HepG2 (cell line): ENCODE measurements around the gene P3R3URF. TPM values are rescaled to one million over a fixed set of nuclear protein-coding genes. Genes with fewer than 3 reads are reported as not detected.

ENCODE experiments used
- ATAC-seq: fragments of 200-7000 bp; cut with Tn5 transposase; 3 replicates; pipeline ENCODE4 v1.9.1; 2020; ENCODE audit warnings: mild to moderate bottlenecking, moderate library complexity
- Bru-seq: library from RNA; stranded (reverse); fragments of 400-500 nt; gene quantifications from one replicate; lab custom pipeline; 2021; lab: Mats Ljungman, UMichigan
- BruChase-seq, 2 experiments: library from RNA; stranded (reverse); fragments of 400-500 nt; gene quantifications; one replicate each; lab custom pipeline; 2021; lab: Mats Ljungman, UMichigan
- BruUV-seq: library from RNA; stranded (reverse); fragments of 400-500 nt; replicated peaks from 2 replicates; lab custom pipeline; 2021; lab: Mats Ljungman, UMichigan
- CTCF ChIA-PET: fragments of 300-600 bp; formaldehyde crosslinking; extraction: SDS; loops from one replicate; lab custom pipeline; 2021; ENCODE audit warnings: low total read pairs, inconsistent platforms, low intra/inter-chr PET ratio; lab: Yijun Ruan, JAX
- POLR2A ChIA-PET: fragments of 350-600 bp; sonication (Branson Sonifier 250); formaldehyde crosslinking; loops from one replicate; lab custom pipeline; 2020; ENCODE audit warnings: antibody characterized with exemption, inconsistent platforms; lab: Yijun Ruan, JAX
- DNase-seq: peaks from one replicate; pipeline ENCODE4 v3.0.0-alpha.2; 2015; ENCODE audit warnings: low spot score
- FAIRE-seq: peaks from 3 replicates; lab custom pipeline; 2011; peaks lifted over from hg19 to GRCh38; lab: Jason Lieb, UNC
- H2AFZ ChIP-seq: one replicate; pipeline ENCODE4 v1.6.1; 2011; ENCODE audit warnings: low read length, inconsistent platforms
- H3K27ac ChIP-seq: fragments of 300-600 bp; 3 replicates; pipeline ENCODE4 v1.8.0; 2011; ENCODE audit warnings: mixed run types, mild to moderate bottlenecking, mixed read lengths, low read length, inconsistent platforms; ENCODE audit not compliant: insufficient read depth; ENCODE audit errors: extremely low read length
- H3K27me3 ChIP-seq, 2 experiments: fragments of 200-600 bp in 1 of 2; 2 replicates in 1 of 2; 3 replicates in 1 of 2; pipeline versions ENCODE4 v1.6.0 to v1.8.0; 2011; ENCODE audit warnings: low read length in 2 of 2, mild to moderate bottlenecking in 2 of 2, moderate library complexity in 2 of 2, inconsistent platforms in 1 of 2; ENCODE audit not compliant: insufficient read depth in 2 of 2, control insufficient read depth in 1 of 2
- H3K36me3 ChIP-seq, 2 experiments: fragments of 200-600 bp in 1 of 2; replicated peaks in 1 of 2; 2 replicates in 1 of 2; 3 replicates in 1 of 2; pipeline versions ENCODE4 v1.5.1 to v1.8.0; 2011; ENCODE audit warnings: low read length in 2 of 2, inconsistent platforms in 1 of 2; ENCODE audit not compliant: insufficient read depth in 2 of 2, control insufficient read depth in 1 of 2
- H3K4me1 ChIP-seq: 2 replicates; pipeline ENCODE4 v1.5.1; 2012; ENCODE audit warnings: low read length, inconsistent platforms; ENCODE audit not compliant: insufficient read depth
- H3K4me2 ChIP-seq: 2 replicates; pipeline ENCODE4 v1.6.0; 2011; ENCODE audit warnings: low read depth, low read length, inconsistent platforms
- H3K4me3 ChIP-seq, 3 experiments: fragments of 200-600 bp in 1 of 3; sonication (generic), shearing (Covaris generic) in 1 of 3; replicated peaks in 1 of 3; 2 replicates each; pipeline ENCODE4 v1.5.1; 2011 to 2016; ENCODE audit warnings: low read length in 3 of 3, inconsistent platforms in 2 of 3, low read depth in 2 of 3, mild to moderate bottlenecking in 2 of 3, control low read depth in 1 of 3, mixed read lengths in 1 of 3; ENCODE audit not compliant: insufficient read depth in 1 of 3
- H3K79me2 ChIP-seq: one replicate; pipeline ENCODE4 v1.6.1; 2011; ENCODE audit warnings: low read length, inconsistent platforms; ENCODE audit not compliant: insufficient read depth
- H3K9ac ChIP-seq: 2 replicates; pipeline ENCODE4 v1.6.0; 2011; ENCODE audit warnings: mild to moderate bottlenecking, low read depth, low read length, inconsistent platforms; ENCODE audit not compliant: insufficient read depth
- H3K9me3 ChIP-seq: 2 replicates; pipeline ENCODE4 v1.5.1; 2012; ENCODE audit warnings: mild to moderate bottlenecking, low read length
- H4K20me1 ChIP-seq: 2 replicates; pipeline ENCODE4 v1.6.0; 2011; ENCODE audit warnings: inconsistent platforms, mild to moderate bottlenecking, low read length, moderate library complexity; ENCODE audit not compliant: insufficient read depth
- HHEX ChIP-seq: IDR thresholded peaks from 2 replicates; pipeline ENCODE4 v1.6.1; 2016; ENCODE audit warnings: control low read depth
- HIVEP1 ChIP-seq: sonication (generic); formaldehyde crosslinking; IDR thresholded peaks from 2 replicates; pipeline ENCODE4 v1.4.0; 2020; ENCODE audit warnings: mild to moderate bottlenecking, missing genetic modification reagents
- ZBTB4 ChIP-seq: sonication (generic); formaldehyde crosslinking; IDR thresholded peaks from 2 replicates; pipeline ENCODE4 v1.4.0; 2020; ENCODE audit warnings: missing genetic modification reagents, mild to moderate bottlenecking, borderline replicate concordance
- WGBS: methylation state at CpG from one replicate; pipeline ENCODE4 v1.1.6; 2017; ENCODE audit warnings: low lambda C conversion rate; 5-methylcytosine and 5-hydroxymethylcytosine counted together
- in situ Hi-C: cut with HindIII; loops from 2 replicates; pipeline ENCODE4 v1.10.0; 2017; ENCODE audit warnings: low pct_unique_long_range_greater_than_20kb; ENCODE audit not compliant: extremely low pct_ligation_motif_present
- intact Hi-C: fragments of 100-400 bp; cut with micrococcal nuclease; formaldehyde crosslinking; loops from one replicate; pipeline ENCODE4 v1.10.0; 2022; ENCODE audit not compliant: unreplicated experiment
- long read RNA-seq, 2 experiments: library from RNA in 1 of 2; library from polyadenylated mRNA in 1 of 2; stranded (forward) in 1 of 2; unstranded in 1 of 2; transcript quantifications; one replicate each; pipeline ENCODE4 v2.0.0, GENCODE V29; 2019 to 2022
- polyA minus RNA-seq, 3 experiments: library from RNA; depleted of rRNA, polyadenylated mRNA; stranded (reverse); fragments of >200 nt; gene quantifications; 2 replicates each; pipeline ENCODE4 v1.2.3, GENCODE V29; 2011; ENCODE audit warnings: low replicate concordance in 1 of 3
- polyA plus RNA-seq, 8 experiments: library from polyadenylated mRNA; depleted of rRNA in 3 of 8; stranded (reverse) in 7 of 8; unstranded in 1 of 8; fragments of >200 nt; fragmentation: Illumina TruSeq in 4 of 8; extraction: Trizol in 4 of 8; gene quantifications; 2 replicates each; pipeline versions ENCODE4 v1.2.1 to v1.2.3, GENCODE V29; 2011 to 2016; ENCODE audit warnings: low read depth in 4 of 8, missing spikeins in 1 of 8, mixed read lengths in 1 of 8; ENCODE audit not compliant: insufficient read depth in 1 of 8
- total RNA-seq, 5 experiments: library from RNA; depleted of rRNA; stranded (reverse); fragments of >200 nt; fragmentation: Illumina TruSeq; extraction: Trizol; gene quantifications; 2 replicates each; pipeline ENCODE4 v1.2.3, GENCODE V29; 2016; ENCODE audit warnings: low read depth in 1 of 5

Gene P3R3URF
- total RNA-seq (2016; rRNA removed; fragmentation: Illumina TruSeq; extraction: Trizol) = not detected in 2 replicates
- not detected in 2 replicates for total RNA-seq (2016; cell fraction: cytosol; rRNA removed; fragmentation: Illumina TruSeq; extraction: Trizol; ENCODE audit: low read depth)
- total RNA-seq (2016; cell fraction: insoluble cytoplasmic fraction; rRNA removed; fragmentation: Illumina TruSeq; extraction: Trizol) = not detected in 2 replicates
- not detected in 2 replicates for total RNA-seq (2016; cell fraction: membrane; rRNA removed; fragmentation: Illumina TruSeq; extraction: Trizol)
- not detected in 2 replicates for total RNA-seq (2016; cell fraction: nucleus; rRNA removed; fragmentation: Illumina TruSeq; extraction: Trizol)
- polyA plus RNA-seq (2011; rRNA removed) = not detected in 2 replicates
- polyA plus RNA-seq (2011; cell fraction: cytosol; rRNA removed) = not detected in 2 replicates
- not detected in 2 replicates for polyA plus RNA-seq (2011; cell fraction: nucleus; rRNA removed)
- not detected in 2 replicates for polyA plus RNA-seq (2012)
- polyA plus RNA-seq (2016; cell fraction: cytosol; fragmentation: Illumina TruSeq; extraction: Trizol; ENCODE audit: low read depth) = not detected in 2 replicates
- not detected in 2 replicates for polyA plus RNA-seq (2016; cell fraction: insoluble cytoplasmic fraction; fragmentation: Illumina TruSeq; extraction: Trizol; ENCODE audit: low read depth)
- polyA plus RNA-seq (2016; cell fraction: membrane; fragmentation: Illumina TruSeq; extraction: Trizol; ENCODE audit: low read depth) = not detected in 2 replicates
- not detected in 2 replicates for polyA plus RNA-seq (2016; cell fraction: nucleus; fragmentation: Illumina TruSeq; extraction: Trizol; ENCODE audit: insufficient read depth, low read depth)
- polyA minus RNA-seq (2011; rRNA and poly(A)+ RNA removed; ENCODE audit: low replicate concordance) = not detected in 2 replicates
- polyA minus RNA-seq (2011; cell fraction: cytosol; rRNA and poly(A)+ RNA removed) = not detected in 2 replicates
- polyA minus RNA-seq (2011; cell fraction: nucleus; rRNA and poly(A)+ RNA removed) = not detected in 2 replicates
- Bru-seq, nascent RNA = not detected
- not detected for BruChase-seq, experiment 1, labeled RNA remaining after a 6-hour chase
- BruChase-seq, experiment 2, labeled RNA remaining after a 2-hour chase = not detected
- long read RNA-seq, experiment 1 = 0 reads
- long read RNA-seq, experiment 2 = 0 reads

- in situ Hi-C loops = loop anchor here (5.0 kb wide), 1 partner anchor 139 kb away; no protein-coding TSS in a partner anchor
- Histone ChIP-seq H2AFZ (peak within 1 kb of the TSS; percentile 62), H3K4me2 (peak within 1 kb of the TSS; percentile 70; the same call in 1 of the 2 replicates), H3K27ac (no peak within 1 kb of the TSS), H3K79me2 (no peaks in the 10 kb centered on the region), H3K36me3 (no peaks in the 10 kb centered on the region), H4K20me1 (no peaks in the 10 kb centered on the region), H3K27me3 (peaks cover 0 to 6% of the 10 kb centered on the region in 2 experiments; a peak in 2 of 5 replicates), H3K4me1 (peaks cover 48% of the 10 kb centered on the region), H3K4me3 (no peak within 1 kb of the TSS; a peak in 1 of 6 replicates), H3K9me3 (no peaks in the 10 kb centered on the region), H3K9ac (no peak within 1 kb of the TSS)
- no TSS peak for BruUV-seq
- ATAC-seq (no peak), FAIRE-seq (no peak), DNase-seq (no peak)
- intact Hi-C loops = loop anchor here (5.0 kb wide), 1 partner anchor 329 kb away; no protein-coding TSS in a partner anchor
- POLR2A ChIA-PET = no interaction called here
- TF ChIP-seq HHEX (CRISPR knock-in tag) (no peak), ZBTB4 (CRISPR knock-in tag) (no peak), HIVEP1 (CRISPR knock-in tag) (no peak)
- 52% methylated on average over 6 of the region's 13 CpGs for WGBS
- CTCF ChIA-PET = interaction anchor here (0.8 kb wide), 1 partner anchor 139 kb away, joined by 3 read pairs; no protein-coding TSS in a partner anchor
Observed at GRCh38 chr1:46176211-46176865, at the start of gene P3R3URF. Gene P3R3URF, minus strand, starts transcription at chr1:46176488. Its CDS starts 17 bp downstream, at chr1:46176471.
